ENCODE results near the gene SLC6A5. TPM values are rescaled to one million over a fixed set of nuclear protein-coding genes. Genes with fewer than 3 reads are reported as not detected.
"Not testable (repeated sequence)": the region's sequence is repeated elsewhere in the genome, so short reads cannot be mapped to it uniquely, and the experiment has no call there.

The SLC6A5 gene
- total RNA-seq = not detected
- not detected for polyA plus RNA-seq
- long read RNA-seq, donor 1 = 0 reads
- long read RNA-seq, donor 2 = 0 reads

DNA sequence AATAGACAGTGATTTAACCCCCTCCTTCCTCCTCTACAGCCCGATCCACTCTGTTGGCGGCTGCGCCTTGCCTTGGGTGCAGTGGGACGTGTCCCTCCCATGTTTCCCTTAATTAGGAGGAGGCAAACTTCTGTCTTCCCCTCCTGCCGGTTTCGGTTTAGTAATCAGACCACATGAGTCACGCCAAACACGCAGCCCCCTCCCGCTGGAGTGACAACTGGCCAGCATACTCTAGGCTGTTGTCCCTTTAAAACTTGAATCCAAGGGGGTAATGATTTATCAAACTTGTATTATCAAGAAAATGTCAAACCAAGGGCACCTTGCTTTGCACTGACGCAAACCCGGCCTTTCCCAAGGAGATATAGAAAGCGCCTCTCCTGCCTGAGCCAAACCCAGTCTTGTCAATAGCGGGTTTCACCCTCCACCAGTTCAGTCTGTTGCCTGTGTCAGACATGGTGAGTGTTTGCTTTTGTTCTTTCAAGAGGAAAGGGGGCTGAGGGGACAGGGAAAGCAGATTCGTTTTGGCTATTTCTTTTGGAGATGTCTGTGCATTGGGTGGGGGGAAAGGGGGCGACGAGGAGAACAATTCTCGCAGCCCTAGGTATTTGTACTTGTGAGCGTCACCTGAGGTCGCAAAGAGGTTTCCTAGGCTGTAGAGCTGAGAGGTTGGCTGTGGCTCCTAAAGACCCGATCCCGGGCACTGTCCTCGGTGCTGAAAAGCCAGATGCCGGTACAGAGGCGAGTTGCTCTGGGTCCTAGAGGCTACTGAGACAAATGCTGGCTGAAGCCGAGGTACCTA lies at the start of gene SLC6A5:
Gene SLC6A5 (plus strand): TSS at position 388 of the 799 bp plus-strand sequence. CDS start 65 bp downstream, at position 453.
- 3 to 5% methylated on average over 25 of the region's 25 CpGs for WGBS, 2 donors
- no peak within 1 kb of the TSS for H3K4me3 ChIP-seq (ENCODE audit: low read length in 2 of 2)
- H3K9me3 ChIP-seq (ENCODE audit: control insufficient read depth, low read length) = peaks cover 1% of the 10 kb centered on the region
- DNase-seq (no peak), ATAC-seq (ENCODE audit: low FRiP score) (no peak)
- H3K4me1 ChIP-seq (ENCODE audit: control insufficient read depth in 1 of 2, insufficient read depth in 2 of 2, low read length in 2 of 2) = no peaks in the 10 kb centered on the region
- intact Hi-C loops (cut with DNase I) = no loop called here
- no peak within 1 kb of the TSS for H3K27ac ChIP-seq (ENCODE audit: low read depth in 1 of 2, low read length in 2 of 2)
- H3K36me3 ChIP-seq (ENCODE audit: control insufficient read depth in 1 of 2, insufficient read depth in 2 of 2, low read length in 1 of 2) = no peaks in the 10 kb centered on the region
- H3K27me3 ChIP-seq (ENCODE audit: control insufficient read depth in 1 of 2, insufficient read depth in 2 of 2, low read length in 1 of 2) = peaks cover 0 to 5% of the 10 kb centered on the region in 2 donors

GRCh38 chr11:20551096-20551495 lies 48.3 kb upstream of the SLC6A5 start:
- ATAC-seq (ENCODE audit: low FRiP score) (no peak), DNase-seq (no peak)

GRCh38 chr11:20555783-20556182 lies 43.6 kb upstream of the SLC6A5 start:
- no peak for ATAC-seq (ENCODE audit: low FRiP score)
- Histone ChIP-seq H3K27ac (ENCODE audit: low read depth in 1 of 2, low read length in 2 of 2) (no peak overlapping the region), H3K9me3 (ENCODE audit: control insufficient read depth, low read length) (no peaks in the 10 kb centered on the region), H3K4me1 (ENCODE audit: control insufficient read depth in 1 of 2, insufficient read depth in 2 of 2, low read length in 2 of 2) (no peaks in the 10 kb centered on the region), H3K27me3 (ENCODE audit: control insufficient read depth in 1 of 2, insufficient read depth in 2 of 2, low read length in 1 of 2) (no peaks in the 10 kb centered on the region), H3K36me3 (ENCODE audit: control insufficient read depth in 1 of 2, insufficient read depth in 2 of 2, low read length in 1 of 2) (no peaks in the 10 kb centered on the region), H3K4me3 (ENCODE audit: low read length in 2 of 2) (no peak overlapping the region)
- 55 to 61% methylated on average over 3 of the region's 3 CpGs for WGBS, 2 donors
- DNase-seq = no peak
- intact Hi-C loops (cut with DNase I) = no loop called here

More at GRCh38 chr11:20551096-20551495, 48.3 kb upstream of the SLC6A5 start:
- H3K27ac ChIP-seq (ENCODE audit: low read depth in 1 of 2, low read length in 2 of 2) = no peak overlapping the region
- intact Hi-C loops (cut with DNase I) = no loop called here
- no peaks in the 10 kb centered on the region for H3K27me3 ChIP-seq (ENCODE audit: control insufficient read depth in 1 of 2, insufficient read depth in 2 of 2, low read length in 1 of 2)
- H3K9me3 ChIP-seq (ENCODE audit: control insufficient read depth, low read length) = no peaks in the 10 kb centered on the region
- no peak overlapping the region for H3K4me3 ChIP-seq (ENCODE audit: low read length in 2 of 2)
- H3K4me1 ChIP-seq (ENCODE audit: control insufficient read depth in 1 of 2, insufficient read depth in 2 of 2, low read length in 2 of 2) = no peaks in the 10 kb centered on the region
- WGBS, 2 donors = 42 to 61% methylated on average over 2 of the region's 2 CpGs
- no peaks in the 10 kb centered on the region for H3K36me3 ChIP-seq (ENCODE audit: control insufficient read depth in 1 of 2, insufficient read depth in 2 of 2, low read length in 1 of 2)

- H3K4me3 ChIP-seq (ENCODE audit: low read length in 2 of 2); H3K4me1 ChIP-seq (ENCODE audit: control insufficient read depth in 1 of 2, insufficient read depth in 2 of 2, low read length in 2 of 2); ATAC-seq (ENCODE audit: low FRiP score); H3K36me3 ChIP-seq (ENCODE audit: control insufficient read depth in 1 of 2, insufficient read depth in 2 of 2, low read length in 1 of 2); DNase-seq; H3K9me3 ChIP-seq (ENCODE audit: control insufficient read depth, low read length); H3K27me3 ChIP-seq (ENCODE audit: control insufficient read depth in 1 of 2, insufficient read depth in 2 of 2, low read length in 1 of 2); intact Hi-C loops (cut with DNase I); H3K27ac ChIP-seq (ENCODE audit: low read depth in 1 of 2, low read length in 2 of 2): not testable (repeated sequence)
These were observed 43.0 kb upstream of the SLC6A5 start for GRCh38 chr11:20556396-20556795.

GRCh38 chr11:20558741-20559140 lies 40.7 kb upstream of the SLC6A5 start:
- Histone ChIP-seq H3K36me3 (ENCODE audit: control insufficient read depth in 1 of 2, insufficient read depth in 2 of 2, low read length in 1 of 2) (no peaks in the 10 kb centered on the region), H3K4me1 (ENCODE audit: control insufficient read depth in 1 of 2, insufficient read depth in 2 of 2, low read length in 2 of 2) (peaks cover 0 to under 1% of the 10 kb centered on the region in 2 donors), H3K27ac (ENCODE audit: low read depth in 1 of 2, low read length in 2 of 2) (no peak overlapping the region), H3K27me3 (ENCODE audit: control insufficient read depth in 1 of 2, insufficient read depth in 2 of 2, low read length in 1 of 2) (no peaks in the 10 kb centered on the region), H3K4me3 (ENCODE audit: low read length in 2 of 2) (no peak overlapping the region), H3K9me3 (ENCODE audit: control insufficient read depth, low read length) (no peaks in the 10 kb centered on the region)
- no peak for DNase-seq
- WGBS, 2 donors = 80 to 85% methylated on average over 4 of the region's 4 CpGs
- intact Hi-C loops (cut with DNase I) = no loop called here
- ATAC-seq (ENCODE audit: low FRiP score) = no peak

DNA sequence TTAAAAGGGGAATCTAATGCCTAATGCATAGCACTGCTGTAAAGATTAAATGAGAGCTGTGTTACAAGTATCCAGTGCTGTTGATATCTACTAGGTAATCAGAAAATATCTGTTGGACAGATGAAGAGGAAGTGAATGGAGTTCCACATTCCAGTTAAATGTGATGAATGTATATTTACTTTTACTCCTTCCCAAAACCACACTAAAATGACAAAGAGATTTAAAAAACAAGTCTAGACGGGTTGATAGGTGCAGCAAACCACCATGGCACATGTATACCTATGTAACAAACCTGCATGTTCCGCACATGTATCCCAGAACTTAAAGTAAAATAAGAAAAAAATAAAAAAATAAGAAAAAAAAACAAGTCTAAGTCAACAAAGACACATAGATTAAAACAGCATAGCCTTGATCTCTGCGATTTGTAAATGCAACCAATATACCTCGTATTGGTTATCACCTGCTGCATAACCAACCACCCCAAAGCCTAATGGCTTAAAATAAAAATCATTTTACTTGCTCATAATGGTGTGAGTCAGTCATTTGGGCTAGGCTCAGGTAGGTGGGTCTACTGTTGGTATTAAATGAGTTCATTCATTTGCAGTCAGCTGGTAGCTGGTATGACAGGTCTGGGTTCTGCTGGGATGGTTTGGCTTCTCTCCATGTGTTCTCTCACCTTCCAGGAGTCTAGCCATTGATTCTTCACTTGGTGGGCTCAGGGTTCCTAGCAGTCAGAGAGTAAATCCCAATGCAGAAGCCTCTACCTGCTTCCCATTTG lies 39.7 kb upstream of the SLC6A5 start:
- peaks cover 0 to 3% of the 10 kb centered on the region in 2 donors for H3K4me1 ChIP-seq (ENCODE audit: control insufficient read depth in 1 of 2, insufficient read depth in 2 of 2, low read length in 2 of 2)
- intact Hi-C loops (cut with DNase I) = no loop called here
- no peaks in the 10 kb centered on the region for H3K27me3 ChIP-seq (ENCODE audit: control insufficient read depth in 1 of 2, insufficient read depth in 2 of 2, low read length in 1 of 2)
- no peaks in the 10 kb centered on the region for H3K36me3 ChIP-seq (ENCODE audit: control insufficient read depth in 1 of 2, insufficient read depth in 2 of 2, low read length in 1 of 2)
- 75 to 76% methylated on average over 4 of the region's 4 CpGs for WGBS, 2 donors
- no peak overlapping the region for H3K4me3 ChIP-seq (ENCODE audit: low read length in 2 of 2)
- no peaks in the 10 kb centered on the region for H3K9me3 ChIP-seq (ENCODE audit: control insufficient read depth, low read length)
- no peak for DNase-seq
- H3K27ac ChIP-seq (ENCODE audit: low read depth in 1 of 2, low read length in 2 of 2) = no peak overlapping the region
- no peak for ATAC-seq (ENCODE audit: low FRiP score)

DNA sequence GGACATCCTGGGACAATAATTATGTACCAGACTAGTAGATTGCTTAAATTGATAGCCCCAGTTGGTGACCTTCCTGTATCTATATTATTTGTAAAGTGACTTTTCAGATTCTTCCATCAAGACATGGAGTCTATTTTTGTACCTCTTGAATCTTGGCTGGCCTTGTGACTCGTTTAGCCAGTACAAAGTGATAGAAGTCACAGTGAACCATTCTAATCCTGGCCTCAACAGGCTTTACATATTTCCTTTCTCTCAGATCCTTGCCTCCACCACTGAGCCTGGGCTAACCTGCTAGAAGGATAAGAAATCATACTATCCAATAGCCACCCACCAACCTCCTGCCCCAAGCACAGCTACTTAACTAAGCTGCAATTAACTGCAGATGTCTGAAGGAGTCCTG lies 37.5 kb upstream of the SLC6A5 start:
- H3K27me3 ChIP-seq (ENCODE audit: control insufficient read depth in 1 of 2, insufficient read depth in 2 of 2, low read length in 1 of 2) = no peaks in the 10 kb centered on the region
- DNase-seq (no peak), ATAC-seq (ENCODE audit: low FRiP score) (no peak)
- no peak overlapping the region for H3K4me3 ChIP-seq (ENCODE audit: low read length in 2 of 2)
- H3K4me1 ChIP-seq (ENCODE audit: control insufficient read depth in 1 of 2, insufficient read depth in 2 of 2, low read length in 2 of 2) = peaks cover 0 to 3% of the 10 kb centered on the region in 2 donors
- WGBS, 2 donors = 38 to 43% methylated on average over 1 of the region's 1 CpG
- H3K27ac ChIP-seq (ENCODE audit: low read depth in 1 of 2, low read length in 2 of 2) = no peak overlapping the region
- no peaks in the 10 kb centered on the region for H3K9me3 ChIP-seq (ENCODE audit: control insufficient read depth, low read length)
- no peaks in the 10 kb centered on the region for H3K36me3 ChIP-seq (ENCODE audit: control insufficient read depth in 1 of 2, insufficient read depth in 2 of 2, low read length in 1 of 2)
- intact Hi-C loops (cut with DNase I) = no loop called here

- no peaks in the 10 kb centered on the region for H3K27me3 ChIP-seq (ENCODE audit: control insufficient read depth in 1 of 2, insufficient read depth in 2 of 2, low read length in 1 of 2)
- intact Hi-C loops (cut with DNase I) = no loop called here
- peaks cover 0 to 3% of the 10 kb centered on the region in 2 donors for H3K4me1 ChIP-seq (ENCODE audit: control insufficient read depth in 1 of 2, insufficient read depth in 2 of 2, low read length in 2 of 2)
- H3K36me3 ChIP-seq (ENCODE audit: control insufficient read depth in 1 of 2, insufficient read depth in 2 of 2, low read length in 1 of 2) = no peaks in the 10 kb centered on the region
- ATAC-seq (ENCODE audit: low FRiP score) (no peak), DNase-seq (no peak)
- H3K4me3 ChIP-seq (ENCODE audit: low read length in 2 of 2) = no peak overlapping the region
- H3K27ac ChIP-seq (ENCODE audit: low read depth in 1 of 2, low read length in 2 of 2) = no peak overlapping the region
- no peaks in the 10 kb centered on the region for H3K9me3 ChIP-seq (ENCODE audit: control insufficient read depth, low read length)
These were observed 35.5 kb upstream of the SLC6A5 start for GRCh38 chr11:20563866-20564265.
